Measurements from ENCODE around the gene PCDHGB3.

- TF ChIP-seq USF2 (IDR thresholded peaks at IDR 0.05): no peak
- no peak for TF ChIP-seq RFX5 (IDR thresholded peaks at IDR 0.05)
- TF ChIP-seq RCOR1 (IDR thresholded peaks at IDR 0.05; ENCODE audit: low read depth, low read length): no peak
- no peak for TF ChIP-seq CTCF (IDR thresholded peaks at IDR 0.05)
- no peak for TF ChIP-seq HDAC2 (IDR thresholded peaks at IDR 0.05)
- TF ChIP-seq REST (IDR thresholded peaks at IDR 0.05): no peak
- no peak for TF ChIP-seq CBX8 (IDR thresholded peaks at IDR 0.05)
- no peak for TF ChIP-seq POLR2A (IDR thresholded peaks at IDR 0.05; ENCODE audit: low read length)
- no peak for TF ChIP-seq HMGXB4 (CRISPR knock-in tag; IDR thresholded peaks at IDR 0.05; ENCODE audit: borderline replicate concordance)
- TF ChIP-seq EP300 (IDR thresholded peaks at IDR 0.05): no peak
Observed at GRCh38 chr5:141374627-141375026, 4.6 kb downstream of the PCDHGB3 start.
